ENCODE measurements around the gene RGS13.

The RGS13 gene

DNA sequence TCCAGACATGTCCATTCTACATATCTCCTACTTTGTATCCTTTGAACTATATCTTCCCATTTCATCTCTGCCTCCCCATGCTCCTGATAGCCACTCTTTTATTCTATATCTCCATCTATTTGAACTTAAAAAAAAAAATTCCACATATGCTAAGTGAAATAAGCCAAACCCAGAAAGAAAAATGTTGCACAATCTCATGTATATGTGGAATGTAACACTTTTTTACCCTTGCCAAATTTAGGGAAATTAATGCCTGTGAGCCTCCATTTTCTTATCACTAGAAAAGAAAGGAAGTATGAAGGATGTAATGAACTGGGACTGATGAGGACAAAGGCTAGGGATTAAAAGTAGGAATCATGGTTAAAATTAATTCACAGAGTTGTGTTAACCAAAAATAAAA, 53.5 kb downstream of the RGS13 start:
- no peak for DNase-seq

DNA sequence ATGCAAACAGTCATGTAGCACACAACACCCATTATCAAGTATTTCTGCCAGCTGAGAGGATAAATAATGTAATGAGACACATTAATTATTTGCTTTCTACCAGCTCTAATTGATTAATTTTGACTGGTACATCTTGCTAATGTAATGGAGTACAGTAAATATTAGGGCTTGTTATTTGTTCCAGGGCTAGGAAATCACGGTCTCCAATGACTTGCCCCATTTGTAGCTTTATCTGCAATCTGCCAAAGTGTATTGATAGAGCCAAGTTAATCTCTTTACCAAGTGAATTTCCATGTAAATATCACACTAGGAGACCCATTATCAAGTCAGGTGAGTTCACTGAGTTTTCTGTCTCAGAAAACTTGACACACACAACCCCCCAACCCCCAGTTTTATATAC, 55.1 kb downstream of the RGS13 start:
- no peak for DNase-seq

DNA sequence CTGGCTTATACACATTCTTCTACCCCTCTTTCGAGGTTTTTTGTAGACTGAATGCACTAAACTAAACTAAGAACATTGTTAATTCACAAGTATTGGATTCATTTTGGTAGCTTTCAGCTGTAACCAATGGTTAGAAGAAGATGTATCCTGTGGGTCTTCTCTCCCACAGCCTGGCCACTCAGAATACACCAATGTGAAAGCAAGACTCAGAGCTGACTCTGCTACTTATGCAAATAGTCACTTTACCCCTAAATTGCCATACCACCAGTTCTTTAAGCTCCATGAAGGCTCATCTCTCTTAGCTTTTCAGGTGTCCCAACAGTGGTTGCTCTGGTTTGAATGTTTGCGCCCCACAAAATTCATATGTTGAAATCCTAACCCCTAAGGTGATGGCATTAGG, 60.1 kb downstream of the RGS13 start:
- DNase-seq: no peak

DNA sequence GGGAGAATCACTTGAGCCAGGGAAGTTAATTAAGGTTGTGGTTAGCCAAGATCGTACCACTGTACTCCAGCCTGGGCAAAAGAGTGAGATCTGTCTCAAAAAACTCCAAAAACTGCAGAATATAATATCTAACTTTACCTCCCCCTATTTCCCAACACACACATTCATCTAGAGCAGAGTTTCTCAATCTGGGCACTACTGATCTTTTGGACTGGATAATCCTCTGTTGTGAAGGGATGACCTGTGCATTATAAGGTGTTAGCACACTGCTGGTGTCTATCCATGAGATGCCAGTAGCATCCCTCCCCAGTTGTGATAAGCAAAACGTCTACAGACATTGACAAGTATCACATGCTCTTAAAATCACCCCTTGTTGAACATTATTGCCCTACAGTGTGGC, 61.8 kb downstream of the RGS13 start:
- no peak for DNase-seq

DNA sequence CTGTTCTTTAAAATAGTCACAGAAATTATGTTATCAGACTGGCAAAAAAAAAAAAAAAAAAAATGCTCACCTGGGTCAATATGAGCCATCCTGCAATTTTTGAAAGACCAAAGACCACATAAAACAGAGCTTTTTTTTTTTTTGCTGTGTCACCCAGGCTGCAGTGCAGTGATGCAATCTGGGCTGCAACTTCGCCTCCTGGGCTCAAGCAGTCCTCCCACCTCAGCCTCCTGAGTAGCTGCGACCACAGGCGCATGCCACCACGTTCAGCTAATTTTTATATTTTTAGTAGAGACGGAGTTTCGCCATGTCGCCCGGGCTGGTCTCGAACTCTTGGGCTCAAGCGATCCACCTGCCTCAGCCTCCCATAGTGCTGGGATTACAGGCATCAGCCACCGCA, 62.8 kb downstream of the RGS13 start:
- DNase-seq: no peak

DNA sequence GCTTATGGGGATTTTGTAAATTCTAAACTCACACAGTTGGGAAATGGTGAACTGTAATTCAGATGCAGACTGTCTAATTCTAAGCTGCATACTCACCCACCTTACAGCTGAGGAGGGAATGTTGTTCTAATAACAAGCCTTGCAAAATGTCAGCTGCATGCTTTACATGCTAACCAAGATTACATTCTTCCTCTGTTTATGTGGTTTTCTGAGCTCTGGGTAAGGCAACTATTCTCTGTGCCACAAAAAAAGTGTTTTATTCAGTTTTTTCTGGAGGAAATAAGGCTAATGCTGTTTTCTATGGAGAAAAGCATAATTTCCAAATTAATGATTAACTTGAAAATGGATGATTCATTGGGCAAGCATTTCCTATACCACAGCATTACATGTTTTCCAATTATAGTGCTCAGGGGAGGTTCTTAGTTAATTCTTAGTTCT, 64.9 kb downstream of the RGS13 start:
- DNase-seq: no peak

DNA sequence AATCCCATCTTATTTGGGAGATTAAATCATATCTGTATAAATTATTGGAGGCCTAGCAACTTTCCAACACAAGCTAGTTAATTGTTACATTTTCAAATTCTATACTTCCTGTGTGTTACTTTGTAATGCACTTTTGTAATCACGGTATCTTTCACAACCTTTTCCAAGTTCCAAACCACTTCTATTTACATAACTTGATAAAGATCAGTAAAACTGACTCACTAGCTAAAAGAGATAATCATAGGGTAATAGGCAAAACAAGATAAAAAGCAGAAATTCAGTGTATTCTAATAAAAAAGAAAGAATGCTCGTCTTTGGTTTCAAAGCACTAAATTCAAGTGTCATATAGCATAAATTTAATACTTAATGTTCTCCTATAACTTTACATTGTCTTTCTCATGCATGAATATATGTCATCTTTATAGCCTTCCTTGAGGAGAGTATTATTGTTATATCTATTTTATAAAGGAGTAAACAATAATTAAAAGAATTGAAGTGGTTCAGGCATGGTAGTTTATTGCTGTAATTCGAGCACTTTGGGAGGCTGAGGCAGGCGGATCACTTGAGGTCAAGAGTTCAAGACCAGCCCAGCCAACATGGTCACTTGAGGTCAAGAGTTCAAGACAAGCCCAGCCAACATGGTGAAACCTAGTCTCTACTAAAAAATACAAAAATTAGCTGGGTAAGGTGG, 66.4 kb downstream of the RGS13 start:
- DNase-seq: no peak

DNA sequence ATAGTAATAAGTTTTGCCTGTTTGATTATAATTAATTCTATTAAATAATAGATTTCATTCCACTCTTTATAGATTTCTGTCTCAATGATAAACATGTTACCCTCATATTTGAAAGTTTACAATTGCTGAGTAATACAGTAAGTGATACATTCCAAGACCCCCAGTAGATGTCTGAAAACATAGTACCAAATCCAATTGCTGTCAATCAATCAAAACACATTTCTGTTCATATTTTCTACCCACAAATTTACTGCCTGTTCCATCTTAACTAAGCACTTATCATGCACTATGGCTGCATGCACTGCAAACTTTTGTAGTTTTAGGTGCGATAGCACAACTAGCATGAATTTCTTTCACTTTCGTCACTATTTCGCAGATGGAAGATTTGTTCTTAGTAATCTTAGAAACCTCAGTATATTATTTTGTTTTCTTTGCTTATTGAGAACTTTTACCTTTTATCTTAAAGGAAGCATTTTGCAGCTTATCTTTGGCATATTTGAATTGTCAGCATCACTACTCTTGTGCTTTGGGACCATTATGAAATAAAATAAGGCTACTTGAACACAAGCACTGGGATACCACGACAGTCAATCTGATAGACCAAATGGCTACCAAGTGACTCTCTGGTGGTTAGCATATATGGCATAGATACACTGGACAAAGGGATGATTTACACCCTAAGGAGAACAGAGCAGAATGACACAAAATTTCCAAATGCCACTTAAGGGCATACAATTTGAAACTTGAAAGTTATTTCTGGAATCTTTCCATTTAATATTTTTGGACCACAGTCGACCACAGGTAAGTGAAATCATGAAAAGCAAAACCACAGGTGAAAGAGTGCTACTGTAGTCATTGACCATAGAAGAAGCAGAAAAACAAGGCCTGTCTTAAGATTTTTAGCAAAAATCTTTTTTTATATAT, 67.6 kb downstream of the RGS13 start:
- no peak for DNase-seq

DNA sequence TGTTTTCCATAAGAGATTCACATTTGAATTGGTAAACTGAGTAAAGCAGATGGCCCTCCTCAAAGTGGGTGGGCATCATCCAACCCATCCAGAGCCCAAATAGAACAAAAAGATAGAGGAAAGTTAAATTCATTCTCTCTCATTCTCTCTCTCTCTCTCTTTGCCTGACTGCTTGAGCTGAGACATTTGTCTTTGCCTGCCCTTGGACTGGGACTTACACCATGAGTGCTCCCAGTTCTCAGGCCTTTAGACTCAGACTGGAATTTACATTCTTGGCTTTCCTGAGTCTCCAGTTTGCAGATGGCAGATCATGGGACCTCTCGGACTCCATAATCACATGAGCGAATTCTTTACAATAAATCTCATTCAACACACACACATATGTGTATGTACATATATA, 69.6 kb downstream of the RGS13 start:
- DNase-seq: no peak

DNA sequence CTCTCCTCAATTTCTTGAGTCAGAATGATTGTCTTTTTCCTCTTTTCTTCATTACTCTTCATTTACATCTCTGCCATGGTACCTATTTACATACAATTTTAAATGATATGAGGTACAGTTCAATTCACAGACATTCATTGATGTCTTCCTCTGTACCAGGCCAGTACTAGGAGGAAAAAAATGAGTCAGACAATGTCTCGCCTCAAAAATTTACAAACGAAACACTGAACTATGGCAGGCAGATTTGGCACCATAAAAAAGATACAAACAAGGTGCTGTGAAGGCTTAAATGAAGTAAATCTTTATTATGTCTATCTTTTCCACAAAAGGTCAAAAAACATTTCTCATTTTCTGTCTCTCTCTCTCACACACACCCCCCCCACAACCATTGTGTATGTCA, 71.0 kb downstream of the RGS13 start:
- DNase-seq: no peak

DNA sequence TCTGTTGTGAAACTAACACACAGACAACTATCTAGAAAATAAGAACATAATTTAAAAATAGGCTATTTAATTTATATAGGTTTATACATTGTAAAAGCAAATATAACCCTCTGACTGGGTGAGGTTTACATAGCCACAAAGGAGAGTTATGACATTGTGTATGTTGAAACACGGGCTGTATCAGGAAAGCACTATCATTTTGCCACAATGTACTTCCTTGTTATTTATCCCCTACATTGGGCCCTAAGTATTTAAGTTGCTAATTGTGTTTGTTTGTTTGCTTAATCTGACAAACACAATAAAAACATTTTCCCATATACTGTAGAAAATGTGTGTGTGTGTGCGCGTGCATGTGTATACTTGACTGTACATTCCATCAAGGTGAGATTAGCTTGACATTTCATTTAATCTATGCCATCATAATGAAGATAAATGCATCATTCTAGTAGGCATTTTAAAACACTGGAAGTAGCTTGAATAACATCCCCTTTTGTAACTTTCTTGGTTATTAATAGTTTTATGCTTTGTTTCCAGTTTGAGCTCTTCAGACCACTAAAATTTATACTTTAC, 72.1 kb downstream of the RGS13 start:
- DNase-seq: no peak

DNA sequence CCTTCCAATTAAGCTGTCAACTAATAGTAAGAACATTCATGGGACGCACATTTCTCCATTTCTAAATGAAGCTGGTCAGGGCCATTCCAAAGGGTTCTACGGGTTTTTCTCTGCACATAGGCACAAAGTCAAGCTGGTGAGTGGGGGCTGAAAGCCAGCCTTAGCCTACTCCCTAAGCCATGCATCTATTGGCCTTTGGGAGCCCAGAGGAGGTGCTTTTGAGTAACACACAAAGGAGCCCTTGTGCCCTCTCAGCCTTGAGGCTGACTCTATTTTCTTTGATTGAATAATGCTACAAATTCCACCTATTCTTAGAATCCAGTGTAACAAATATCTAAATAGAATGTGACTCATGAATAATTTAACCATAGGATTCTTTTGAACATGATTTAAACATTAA, 73.6 kb downstream of the RGS13 start:
- DNase-seq: no peak
